ENCODE measurements around the gene WDR37.

The WDR37 gene

DNA sequence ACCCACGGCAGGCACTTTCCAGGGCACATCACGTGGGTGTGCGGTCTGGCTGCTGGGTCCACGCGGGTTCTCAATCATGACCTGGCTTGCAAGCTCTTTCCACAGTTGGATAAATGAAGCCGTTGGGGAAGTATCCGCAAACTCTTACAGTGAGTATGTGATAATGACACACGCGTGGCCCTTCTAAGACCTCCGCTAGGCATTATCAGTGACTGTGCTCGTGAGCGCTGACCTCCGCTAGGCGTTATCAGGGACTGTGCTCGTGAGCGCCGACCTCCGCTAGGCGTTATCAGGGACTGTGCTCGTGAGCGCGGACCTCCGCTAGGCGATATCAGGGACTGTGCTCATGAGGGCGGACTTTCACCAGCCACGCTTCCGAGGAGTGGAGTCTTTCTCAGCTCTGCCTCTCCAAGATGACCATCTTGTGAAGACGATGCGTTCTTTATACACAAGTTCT is 107.0 kb downstream of the WDR37 start:
- no peak overlapping the region for H3K4me3 ChIP-seq (ENCODE audit: low read length)
- no peak for DNase-seq (ENCODE audit: low read depth)
- TF ChIP-seq, protein P1, sequence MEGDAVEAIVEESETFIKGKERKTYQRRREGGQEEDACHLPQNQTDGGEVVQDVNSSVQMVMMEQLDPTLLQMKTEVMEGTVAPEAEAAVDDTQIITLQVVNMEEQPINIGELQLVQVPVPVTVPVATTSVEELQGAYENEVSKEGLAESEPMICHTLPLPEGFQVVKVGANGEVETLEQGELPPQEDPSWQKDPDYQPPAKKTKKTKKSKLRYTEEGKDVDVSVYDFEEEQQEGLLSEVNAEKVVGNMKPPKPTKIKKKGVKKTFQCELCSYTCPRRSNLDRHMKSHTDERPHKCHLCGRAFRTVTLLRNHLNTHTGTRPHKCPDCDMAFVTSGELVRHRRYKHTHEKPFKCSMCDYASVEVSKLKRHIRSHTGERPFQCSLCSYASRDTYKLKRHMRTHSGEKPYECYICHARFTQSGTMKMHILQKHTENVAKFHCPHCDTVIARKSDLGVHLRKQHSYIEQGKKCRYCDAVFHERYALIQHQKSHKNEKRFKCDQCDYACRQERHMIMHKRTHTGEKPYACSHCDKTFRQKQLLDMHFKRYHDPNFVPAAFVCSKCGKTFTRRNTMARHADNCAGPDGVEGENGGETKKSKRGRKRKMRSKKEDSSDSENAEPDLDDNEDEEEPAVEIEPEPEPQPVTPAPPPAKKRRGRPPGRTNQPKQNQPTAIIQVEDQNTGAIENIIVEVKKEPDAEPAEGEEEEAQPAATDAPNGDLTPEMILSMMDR (IDR thresholded peaks at IDR 0.05; ENCODE audit: insufficient read depth, low read depth, low read length, missing control alignments) = no peak

DNA sequence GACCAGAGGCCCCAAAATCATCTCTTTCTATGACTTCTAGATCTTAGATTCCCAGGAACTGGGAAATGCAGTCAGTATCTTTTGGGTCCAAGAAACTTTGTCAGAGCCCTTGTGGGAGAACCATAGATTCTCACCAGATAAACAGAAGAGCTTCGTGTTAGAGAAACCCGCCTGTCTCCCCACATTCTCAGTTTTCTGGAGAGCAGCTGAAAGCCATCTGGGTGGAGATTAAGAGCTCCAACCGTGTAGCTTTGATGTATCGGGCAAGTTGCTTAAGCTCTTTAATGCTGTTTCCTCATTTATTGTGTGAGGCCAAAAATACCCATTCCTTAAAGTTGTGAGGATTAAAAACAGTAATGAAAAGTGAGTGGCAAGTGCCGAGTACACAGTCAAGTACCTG is 107.6 kb downstream of the WDR37 start:
- H3K4me3 ChIP-seq (ENCODE audit: low read length) = no peak overlapping the region
- DNase-seq (ENCODE audit: low read depth) = no peak
- TF ChIP-seq, protein P1 (IDR thresholded peaks at IDR 0.05; ENCODE audit: insufficient read depth, low read depth, low read length, missing control alignments) = no peak

DNA sequence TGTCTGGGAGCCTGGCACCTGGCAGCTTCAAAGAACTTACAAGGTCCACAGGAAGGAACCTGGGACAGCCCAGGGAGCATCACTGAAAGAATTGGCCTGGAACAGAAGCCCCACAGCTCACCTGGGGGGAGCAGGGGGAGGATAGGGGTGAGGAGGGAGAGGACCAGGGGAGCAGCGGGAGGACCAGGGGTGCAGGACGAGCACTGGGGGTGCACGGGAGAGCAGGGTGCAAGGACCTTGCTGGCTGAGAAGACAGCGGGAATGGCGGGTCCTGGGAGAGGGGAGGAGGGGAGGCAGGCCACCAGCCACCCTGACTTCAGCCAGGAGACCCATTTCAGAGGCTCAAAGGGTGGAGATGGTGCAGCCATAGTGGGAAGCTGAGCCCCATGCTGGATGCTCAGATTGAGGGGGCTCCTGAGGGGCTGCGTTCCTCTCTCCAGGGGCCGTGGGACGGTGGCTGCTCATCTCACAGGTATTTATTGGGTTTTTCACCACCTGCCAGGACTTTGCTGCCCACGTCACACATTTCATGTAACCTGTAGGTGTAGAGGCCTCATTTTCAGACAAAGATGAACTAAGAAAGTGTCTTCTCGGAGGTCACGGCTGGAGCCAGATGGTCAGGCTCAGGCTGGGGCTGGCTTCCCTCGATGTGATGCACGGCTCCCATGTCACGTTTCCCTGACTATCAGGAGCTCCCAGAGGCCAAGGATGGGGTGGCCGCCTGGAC is 110.1 kb downstream of the WDR37 start:
- DNase-seq (ENCODE audit: low read depth) = no peak
- no peak overlapping the region for H3K4me3 ChIP-seq (ENCODE audit: low read length)
- TF ChIP-seq, protein P1 (IDR thresholded peaks at IDR 0.05; ENCODE audit: insufficient read depth, low read depth, low read length, missing control alignments) = no peak

DNA sequence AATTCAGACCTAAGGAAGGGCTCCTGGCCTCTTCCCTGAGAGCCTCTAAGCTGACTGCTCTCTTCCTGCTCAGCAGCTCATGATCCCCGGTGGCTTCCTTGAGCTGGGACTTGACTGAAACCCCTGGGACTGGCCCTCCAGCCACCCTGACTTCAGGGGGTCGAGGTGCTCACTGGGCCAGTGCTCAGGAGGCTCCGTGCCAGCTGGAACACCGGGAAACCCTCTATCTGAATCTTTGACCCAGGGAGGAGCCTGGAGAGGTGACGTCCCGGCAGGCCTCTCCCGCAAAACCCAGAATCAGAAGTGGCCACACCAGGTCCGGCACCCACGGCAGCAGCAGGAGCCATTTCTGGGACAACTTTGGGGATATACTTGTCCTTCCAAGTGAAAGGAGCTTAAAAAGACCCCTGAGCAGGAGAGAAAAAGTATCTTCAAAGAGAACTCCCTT is 110.7 kb downstream of the WDR37 start:
- DNase-seq (ENCODE audit: low read depth) = no peak
- TF ChIP-seq, protein P1 (IDR thresholded peaks at IDR 0.05; ENCODE audit: insufficient read depth, low read depth, low read length, missing control alignments) = no peak
- no peak overlapping the region for H3K4me3 ChIP-seq (ENCODE audit: low read length)

DNA sequence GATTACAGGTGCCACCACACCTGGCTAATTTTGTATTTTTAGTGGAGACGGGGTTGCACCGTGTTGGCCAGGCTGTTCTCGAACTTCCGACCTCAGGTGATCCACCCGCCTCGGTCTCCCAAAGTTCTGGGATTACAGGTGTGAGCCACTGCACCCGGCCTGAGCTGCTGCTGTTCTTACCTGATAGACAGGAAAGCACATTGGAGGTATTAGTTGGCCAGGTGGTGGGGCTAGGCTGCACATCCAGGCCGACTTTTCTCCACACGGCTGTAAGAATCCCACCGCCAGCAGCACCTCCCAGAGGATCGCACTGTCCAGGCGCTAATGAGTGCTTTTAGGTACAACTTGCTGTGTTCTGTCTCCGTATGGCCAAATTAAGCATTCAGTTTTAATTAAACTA is 112.6 kb downstream of the WDR37 start:
- DNase-seq (ENCODE audit: low read depth) = no peak
- no peak overlapping the region for H3K4me3 ChIP-seq (ENCODE audit: low read length)
- TF ChIP-seq, protein P1 (IDR thresholded peaks at IDR 0.05; ENCODE audit: insufficient read depth, low read depth, low read length, missing control alignments) = no peak

DNA sequence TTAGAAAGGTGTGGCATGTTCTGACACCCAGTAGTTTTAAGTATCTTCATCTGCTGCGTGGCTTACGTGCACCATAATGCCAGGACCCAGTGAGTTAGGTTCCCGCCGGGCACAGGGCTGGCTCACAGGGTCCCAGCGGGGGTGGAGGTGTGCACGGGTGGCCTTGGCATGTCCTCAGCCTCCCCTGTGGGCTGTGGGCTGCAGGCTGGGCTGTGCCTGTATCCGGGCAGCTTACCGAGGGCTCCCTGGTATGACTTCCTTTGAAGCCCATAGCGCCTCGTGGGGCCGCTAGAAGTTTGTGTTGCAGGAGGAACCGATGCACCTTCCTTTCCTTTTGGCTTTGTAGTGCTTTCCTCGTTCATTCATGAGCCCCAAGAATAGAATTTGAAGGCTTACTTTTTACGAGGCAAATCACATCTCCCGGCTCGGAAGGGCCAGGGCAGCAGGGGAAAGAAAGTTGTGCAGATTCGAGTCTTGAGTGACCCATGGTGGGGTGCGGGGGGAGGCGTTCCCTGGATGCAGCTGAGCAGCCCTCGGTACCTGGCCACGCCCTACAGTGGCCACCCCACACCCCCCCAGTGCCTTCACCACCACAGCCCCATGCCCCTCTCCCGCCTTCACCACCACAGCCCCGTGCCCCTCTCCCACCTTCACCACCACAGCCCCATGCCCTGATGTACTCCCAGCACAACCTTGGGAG is 113.2 kb downstream of the WDR37 start:
- no peak for DNase-seq (ENCODE audit: low read depth)

More for the DNA sequence above, 113.2 kb downstream of the WDR37 start:
- TF ChIP-seq, protein P1 (IDR thresholded peaks at IDR 0.05; ENCODE audit: insufficient read depth, low read depth, low read length, missing control alignments) = no peak
- H3K4me3 ChIP-seq (ENCODE audit: low read length) = no peak overlapping the region
